C4-2B (cell line): Measurements from ENCODE around the gene PLCG2.

Experiments used
- H3K27ac ChIP-seq: fragments of 450-650 bp; 2 replicates; pipeline ENCODE4 v1.5.1; 2017
- CTCF ChIP-seq: fragments of 450-650 bp; conservative IDR thresholded peaks from 2 replicates; pipeline ENCODE4 v1.5.1; 2017; ENCODE audit warnings: mild to moderate bottlenecking
- ZFX ChIP-seq: fragments of 450-650 bp; IDR thresholded peaks from 2 replicates; pipeline ENCODE4 v1.6.1; 2017

The PLCG2 gene

GRCh38 chr16:81921085-81921814 lies 142.2 kb downstream of the PLCG2 start:
- no peak overlapping the region for H3K27ac ChIP-seq
- TF ChIP-seq ZFX (no peak), CTCF (no peak)

GRCh38 chr16:81921843-81922584 lies 142.9 kb downstream of the PLCG2 start:
- no peak for TF ChIP-seq ZFX
- TF ChIP-seq CTCF, result no peak
- no peak overlapping the region for H3K27ac ChIP-seq

- no peak overlapping the region for H3K27ac ChIP-seq
- TF ChIP-seq CTCF, result no peak
- TF ChIP-seq ZFX, result no peak
Observed at GRCh38 chr16:81923296-81923695, 144.2 kb downstream of the PLCG2 start.

- H3K27ac ChIP-seq, result no peak overlapping the region
- TF ChIP-seq ZFX, result no peak
- no peak for TF ChIP-seq CTCF
Observed at GRCh38 chr16:81925016-81925415, 145.9 kb downstream of the PLCG2 start.

GRCh38 chr16:81926036-81926435 lies 146.9 kb downstream of the PLCG2 start:
- no peak overlapping the region for H3K27ac ChIP-seq
- TF ChIP-seq CTCF (no peak), ZFX (no peak)

GRCh38 chr16:81927561-81928185 lies 148.6 kb downstream of the PLCG2 start:
- TF ChIP-seq ZFX, result no peak
- TF ChIP-seq CTCF, result no peak
- no peak overlapping the region for H3K27ac ChIP-seq
